ENCODE data around the gene MITD1. TPM values are rescaled to one million over a fixed set of nuclear protein-coding genes. Genes with fewer than 3 reads are reported as not detected.

The MITD1 gene
- total RNA-seq, 1 experiment from 2014 or later, result 22.3 TPM

GRCh38 chr2:99127981-99128380 is 52.9 kb downstream of the MITD1 start:
- no peaks in the 10 kb centered on the region for H3K4me1 ChIP-seq (ENCODE audit: insufficient read depth, low read length, poor library complexity, severe bottlenecking)
- TF ChIP-seq CTCF (conservative IDR thresholded peaks at IDR 0.05; ENCODE audit: low read depth, low read length) (no peak), EZH2 (IDR thresholded peaks at IDR 0.05; ENCODE audit: borderline replicate concordance, low read depth, low read length, poor library complexity, severe bottlenecking) (no peak)
- ChIA-PET CTCF (no interaction called here), POLR2A (ENCODE audit: low non-redundant PET) (no interaction called here)
- no peak for DNase-seq (ENCODE audit: low spot score)
- H3K27ac ChIP-seq (ENCODE audit: low read depth, low read length, poor library complexity, severe bottlenecking), result no peak overlapping the region
- H3K4me3 ChIP-seq (ENCODE audit: low read depth, low read length, poor library complexity, severe bottlenecking), result no peak overlapping the region
- no peaks in the 10 kb centered on the region for H3K27me3 ChIP-seq (replicated peaks; ENCODE audit: insufficient read depth, low read depth, low read length, poor library complexity)
- no peaks in the 10 kb centered on the region for H3K9me3 ChIP-seq (ENCODE audit: low read depth, low read length, poor library complexity, severe bottlenecking)
- intact Hi-C loops (cut with micrococcal nuclease; ENCODE audit: unreplicated experiment), result no loop called here
- BruUV-seq (replicated peaks), result no TSS peak
- H3K36me3 ChIP-seq (ENCODE audit: insufficient read depth, low read length, poor library complexity, severe bottlenecking), result no peaks in the 10 kb centered on the region

Other genes starting within 250 kb of the MITD1 start
- not detected in 2 replicates for gene CRACDL, start 244.8 kb downstream of the MITD1 start, total RNA-seq (2021)
- 0.56 TPM in 1 of 2 replicates, not detected in the other for gene C2orf15, start 39.4 kb downstream of the MITD1 start, total RNA-seq (2021)
- gene TSGA10, start 26.1 kb downstream of the MITD1 start, total RNA-seq (2021), result 2.5 and 2.6 TPM in 2 replicates
- gene LIPT1, start 26.1 kb downstream of the MITD1 start, total RNA-seq (2021), result 6.3 and 7.4 TPM in 2 replicates
- gene MRPL30, start 126 bp upstream of the MITD1 start, total RNA-seq (2021), result 55.4 and 59.9 TPM in 2 replicates
- not detected in 2 replicates for gene LYG2, start 74.6 kb upstream of the MITD1 start, total RNA-seq (2021)
- 1.1 and 2.4 TPM in 2 replicates for gene LYG1, start 120.1 kb upstream of the MITD1 start, total RNA-seq (2021)
- 39.5 and 43.0 TPM in 2 replicates for gene TXNDC9, start 155.3 kb upstream of the MITD1 start, total RNA-seq (2021)
- gene EIF5B, start 156.3 kb upstream of the MITD1 start, total RNA-seq (2021), result 73.5 and 78.7 TPM in 2 replicates